ENCODE data around the gene ALK. TPM values are rescaled to one million over a fixed set of nuclear protein-coding genes. Genes with fewer than 3 reads are reported as not detected.

The ALK gene
- polyA plus RNA-seq, 3 donors, result not detected

GRCh38 chr2:29218550-29219125 lies 702.7 kb downstream of the ALK start:
- 88% methylated on average over 3 of the region's 4 CpGs for WGBS (ENCODE audit: insufficient coverage)
- Histone ChIP-seq H3K4me1 (ENCODE audit: control insufficient read depth in 1 of 2, insufficient read depth in 2 of 2, low read length in 2 of 2) (peaks cover 2 to 9% of the 10 kb centered on the region in 2 donors), H3K4me2 (replicated peaks; ENCODE audit: extremely low read depth, low read length, poor library complexity, severe bottlenecking) (no peak overlapping the region), H2AFZ (ENCODE audit: insufficient read depth, low read depth, low read length, poor library complexity, severe bottlenecking) (no peak overlapping the region), H4K20me1 (ENCODE audit: insufficient read depth, low read length) (no peaks in the 10 kb centered on the region), H3K27ac (ENCODE audit: low read depth in 1 of 2, low read length in 2 of 2) (no peak overlapping the region), H3K27me3 (ENCODE audit: control insufficient read depth in 2 of 2, insufficient read depth in 2 of 2, low read length in 2 of 2) (no peaks in the 10 kb centered on the region), H3K36me3 (replicated peaks in 1 of 2; ENCODE audit: control insufficient read depth in 1 of 2, insufficient read depth in 2 of 2, low read length in 2 of 2) (no peaks in the 10 kb centered on the region), H3K79me2 (ENCODE audit: insufficient read depth, low read length) (no peaks in the 10 kb centered on the region), H3K9ac (ENCODE audit: insufficient read depth, low read length, poor library complexity, severe bottlenecking) (no peak overlapping the region), H3K4me3 (replicated peaks in 1 of 3; ENCODE audit: low read depth in 2 of 3, low read length in 3 of 3) (no peak overlapping the region), H3K9me3 (replicated peaks in 1 of 2; ENCODE audit: control insufficient read depth in 1 of 2, insufficient read depth in 1 of 2, low read length in 2 of 2) (no peaks in the 10 kb centered on the region)
- intact Hi-C loops (cut with micrococcal nuclease), result no loop called here
- Mint-ChIP-seq H3K36me3 (no peaks in the 10 kb centered on the region), H3K9me3 (no peaks in the 10 kb centered on the region), H3K27me3 (ENCODE audit: low read depth in 3 of 3) (peaks cover 11 to 27% (median 25%) of the 10 kb centered on the region in 3 donors), H3K27ac (no peak overlapping the region), H3K4me3 (no peak overlapping the region), H3K4me1 (peaks cover under 1% of the 10 kb centered on the region)
- no peak for TF ChIP-seq CTCF (IDR thresholded peaks at IDR 0.05)
- DNase-seq, result no peak

- H3K27ac Mint-ChIP-seq, result no peak overlapping the region
- no peak overlapping the region for H2AFZ ChIP-seq (ENCODE audit: insufficient read depth, low read depth, low read length, poor library complexity, severe bottlenecking)
- H3K9me3 Mint-ChIP-seq, result no peaks in the 10 kb centered on the region
- no peaks in the 10 kb centered on the region for H3K79me2 ChIP-seq (ENCODE audit: insufficient read depth, low read length)
- no peaks in the 10 kb centered on the region for H3K36me3 ChIP-seq (replicated peaks in 1 of 2; ENCODE audit: control insufficient read depth in 1 of 2, insufficient read depth in 2 of 2, low read length in 2 of 2)
- H3K27ac ChIP-seq (ENCODE audit: low read depth in 1 of 2, low read length in 2 of 2), result no peak overlapping the region
- DNase-seq, result no peak
- no peaks in the 10 kb centered on the region for H3K9me3 ChIP-seq (replicated peaks in 1 of 2; ENCODE audit: control insufficient read depth in 1 of 2, insufficient read depth in 1 of 2, low read length in 2 of 2)
- no peak overlapping the region for H3K4me3 Mint-ChIP-seq
- no peak for TF ChIP-seq CTCF (IDR thresholded peaks at IDR 0.05)
- no peaks in the 10 kb centered on the region for H3K36me3 Mint-ChIP-seq
- H3K4me1 Mint-ChIP-seq, result no peaks in the 10 kb centered on the region
- H4K20me1 ChIP-seq (ENCODE audit: insufficient read depth, low read length), result no peaks in the 10 kb centered on the region
- H3K27me3 ChIP-seq (ENCODE audit: control insufficient read depth in 2 of 2, insufficient read depth in 2 of 2, low read length in 2 of 2), result no peaks in the 10 kb centered on the region
- no peak overlapping the region for H3K9ac ChIP-seq (ENCODE audit: insufficient read depth, low read length, poor library complexity, severe bottlenecking)
- H3K4me3 ChIP-seq (replicated peaks in 1 of 3; ENCODE audit: low read depth in 2 of 3, low read length in 3 of 3), result no peak overlapping the region
- intact Hi-C loops (cut with micrococcal nuclease), result no loop called here
- WGBS (ENCODE audit: insufficient coverage), result 96% methylated on average over 4 of the region's 6 CpGs
- H3K27me3 Mint-ChIP-seq (ENCODE audit: low read depth in 3 of 3), result peaks cover 13 to 28% (median 25%) of the 10 kb centered on the region in 3 donors
- peaks cover 0 to 9% of the 10 kb centered on the region in 2 donors for H3K4me1 ChIP-seq (ENCODE audit: control insufficient read depth in 1 of 2, insufficient read depth in 2 of 2, low read length in 2 of 2)
- H3K4me2 ChIP-seq (replicated peaks; ENCODE audit: extremely low read depth, low read length, poor library complexity, severe bottlenecking), result no peak overlapping the region
Observed at GRCh38 chr2:29218071-29218470, 703.3 kb downstream of the ALK start.

Measured in CD14-positive monocyte (primary cell).